Stimulated activated CD8-positive, alpha-beta memory T cell treated with anti-CD3 and anti-CD28 coated beads, Interleukin-15, amount 100 ng/mL, for 1 hour (primary cell): ENCODE measurements around the gene GSS.

Experiments used
- DNase-seq: peaks from one replicate; pipeline ENCODE4 v3.0.0-alpha.2; 2020; ENCODE audit warnings: low read depth

The GSS gene

DNA sequence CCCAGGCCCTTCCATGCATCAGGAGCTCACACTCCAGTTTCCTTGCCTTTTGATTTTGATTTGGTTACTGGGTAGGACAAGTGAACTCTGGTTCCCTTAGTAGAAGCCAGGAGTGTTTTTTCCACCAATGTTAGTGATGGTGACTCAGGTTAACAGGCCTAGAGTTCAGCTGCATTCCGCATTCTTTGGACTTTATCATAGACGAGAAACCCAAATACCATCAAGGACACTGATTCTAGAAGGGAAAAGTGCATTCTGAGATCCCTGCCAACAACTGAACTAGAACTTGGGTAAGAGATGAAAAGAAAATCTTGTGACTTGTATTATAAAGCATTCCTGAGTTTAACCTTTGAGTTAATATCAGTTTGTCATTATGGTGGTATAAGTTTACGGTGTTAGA is 8.9 kb downstream of the GSS start:
- no peak for DNase-seq

DNA sequence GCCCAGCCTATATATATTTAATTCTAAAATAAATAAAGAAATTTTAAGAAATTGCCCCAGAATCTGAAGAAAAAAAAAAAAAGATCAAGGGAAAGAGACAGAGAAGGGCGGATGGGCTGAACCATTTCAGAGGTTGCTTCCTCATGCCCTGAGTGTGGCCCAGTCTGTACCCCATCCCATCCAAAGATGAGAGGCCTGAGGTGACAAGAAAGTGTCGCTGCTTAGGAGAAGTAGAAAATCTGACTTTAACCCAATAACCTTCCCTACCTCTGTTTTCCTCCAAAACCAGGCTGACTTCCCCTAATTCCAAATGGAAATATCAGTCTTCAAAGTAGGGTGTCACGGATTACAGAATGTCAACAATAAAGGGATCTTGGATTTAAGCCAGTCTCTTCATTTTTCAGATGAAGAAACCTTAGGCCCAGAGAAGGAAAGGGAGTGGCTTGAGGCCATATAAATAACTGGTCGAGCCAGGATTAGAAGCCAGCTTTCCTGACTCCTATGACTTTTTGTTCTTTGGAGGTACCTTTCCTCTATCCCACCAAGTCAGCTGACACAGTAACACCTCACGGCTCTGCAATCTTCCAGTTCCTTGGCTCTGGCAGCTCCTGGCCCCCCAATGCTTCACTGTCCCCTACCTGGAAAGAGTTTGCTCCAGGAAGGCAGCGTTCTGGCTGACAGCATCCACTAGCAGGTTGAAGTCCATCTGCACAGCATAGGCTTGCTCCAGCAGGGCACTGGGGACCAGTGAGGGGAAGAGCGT is 10.1 kb downstream of the GSS start:
- no peak for DNase-seq

DNA sequence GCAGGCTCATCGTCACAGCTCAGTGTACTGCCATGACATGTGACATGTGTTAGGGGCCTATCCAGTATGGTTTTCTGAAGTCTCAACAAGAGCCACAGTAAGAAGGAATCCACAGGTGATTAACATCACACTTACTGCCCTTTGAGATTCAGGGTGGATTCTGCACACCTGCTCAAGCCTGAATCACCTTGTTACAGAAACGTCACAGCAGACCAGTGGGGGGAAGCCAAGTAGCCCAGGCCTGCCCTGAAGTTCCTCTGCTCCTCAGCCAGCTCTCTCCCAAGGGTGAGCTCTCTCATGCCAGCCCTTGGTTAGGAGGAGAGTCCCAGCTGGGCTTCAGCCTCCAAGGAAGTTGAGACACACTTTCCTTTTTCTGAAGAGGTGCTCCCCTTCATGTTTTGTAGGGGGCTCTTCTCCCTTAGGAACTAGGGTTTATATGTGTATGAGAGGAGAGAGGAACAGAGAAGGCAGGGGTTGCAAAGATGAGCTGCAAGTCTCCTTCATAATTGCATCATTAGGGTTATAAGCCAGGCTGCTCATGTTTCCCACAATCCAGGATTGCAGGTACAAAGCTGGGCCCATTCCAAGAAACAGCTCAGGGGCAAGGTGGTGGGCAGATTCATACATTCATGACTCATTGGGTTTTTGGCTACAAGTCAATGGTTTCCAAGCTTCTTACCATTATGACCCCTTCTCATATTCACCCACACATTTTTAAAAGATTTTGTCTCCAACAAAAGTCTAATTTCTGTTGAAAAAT is 11.6 kb downstream of the GSS start:
- no peak for DNase-seq

GRCh38 chr20:34942301-34942700 is 13.3 kb downstream of the GSS start:
- no peak for DNase-seq

GRCh38 chr20:34941226-34941625 is 14.4 kb downstream of the GSS start:
- no peak for DNase-seq

DNA sequence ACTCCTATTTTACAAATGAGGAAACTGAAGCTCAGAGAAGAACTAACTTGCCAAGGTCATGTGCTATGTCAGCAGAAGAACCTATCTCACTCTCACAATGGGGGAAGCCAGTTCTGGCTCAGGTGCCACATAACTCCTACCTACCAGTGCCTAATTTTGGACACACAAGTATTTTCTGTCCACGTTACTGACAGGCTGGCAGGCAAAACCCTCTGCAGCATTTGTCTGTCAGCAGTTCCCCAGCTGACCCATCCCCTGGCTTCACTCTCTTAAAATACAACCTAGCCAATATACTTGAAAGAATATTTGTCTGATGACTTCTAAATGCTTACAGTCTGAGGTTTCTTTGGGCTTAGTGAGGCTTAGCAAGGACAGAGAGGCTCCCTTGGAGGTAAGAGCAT is 15.5 kb downstream of the GSS start:
- no peak for DNase-seq

DNA sequence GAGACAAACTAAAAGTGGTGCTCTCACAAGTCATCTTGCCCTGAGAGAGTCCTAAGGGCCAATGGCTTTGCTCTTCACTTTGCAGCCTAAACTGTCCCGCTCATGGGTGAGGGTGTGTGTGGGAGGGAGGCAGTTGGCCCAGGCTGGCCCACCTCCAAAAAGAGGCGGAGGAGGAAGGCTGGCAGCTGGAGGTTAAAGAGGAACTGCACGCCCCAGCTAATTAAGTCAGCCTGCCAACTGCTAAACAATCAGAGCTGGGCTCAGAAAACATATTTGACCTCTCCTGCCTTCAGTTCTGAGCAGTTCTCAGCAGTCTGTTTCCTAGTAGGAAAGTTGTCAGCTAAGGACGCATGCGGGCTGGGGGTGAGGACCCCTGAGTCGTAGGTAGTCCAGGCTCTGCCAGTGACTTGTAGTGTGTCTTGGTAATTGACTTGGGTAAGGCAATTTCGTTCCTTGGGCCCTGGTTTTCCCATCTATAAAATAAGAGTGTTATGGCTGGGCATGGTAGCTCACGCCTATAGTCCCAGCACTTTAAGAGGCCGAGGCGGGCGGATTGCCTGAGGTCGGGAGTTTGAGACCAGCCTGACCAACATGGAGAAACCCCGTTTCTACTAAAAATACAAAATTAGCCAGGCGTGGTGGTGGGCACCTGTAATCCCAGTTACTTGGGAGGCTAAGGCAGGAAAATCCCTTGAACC is 17.0 kb downstream of the GSS start:
- DNase-seq: no peak

DNA sequence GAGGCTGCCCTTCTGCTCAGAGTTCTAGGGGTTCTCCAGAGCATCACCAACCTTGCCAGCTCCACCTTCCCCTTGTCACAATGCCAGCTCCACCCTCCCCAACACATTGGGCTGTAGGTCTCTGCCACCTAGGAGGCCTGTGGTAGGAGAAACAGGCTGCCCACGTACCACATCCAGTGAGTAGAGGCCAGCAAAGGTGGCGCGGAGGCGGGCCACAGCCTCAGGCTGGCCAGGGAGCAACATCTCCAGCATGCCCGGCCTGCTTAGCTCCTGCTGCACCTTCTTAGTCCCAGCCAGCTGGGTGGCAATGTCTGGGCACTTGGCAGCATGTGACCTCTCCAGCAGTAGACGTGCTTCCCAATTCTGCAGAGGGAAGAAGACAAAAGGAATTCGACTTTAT is 23.8 kb downstream of the GSS start:
- no peak for DNase-seq

- no peak for DNase-seq
Observed at GRCh38 chr20:34928411-34928810, 27.2 kb downstream of the GSS start.

DNA sequence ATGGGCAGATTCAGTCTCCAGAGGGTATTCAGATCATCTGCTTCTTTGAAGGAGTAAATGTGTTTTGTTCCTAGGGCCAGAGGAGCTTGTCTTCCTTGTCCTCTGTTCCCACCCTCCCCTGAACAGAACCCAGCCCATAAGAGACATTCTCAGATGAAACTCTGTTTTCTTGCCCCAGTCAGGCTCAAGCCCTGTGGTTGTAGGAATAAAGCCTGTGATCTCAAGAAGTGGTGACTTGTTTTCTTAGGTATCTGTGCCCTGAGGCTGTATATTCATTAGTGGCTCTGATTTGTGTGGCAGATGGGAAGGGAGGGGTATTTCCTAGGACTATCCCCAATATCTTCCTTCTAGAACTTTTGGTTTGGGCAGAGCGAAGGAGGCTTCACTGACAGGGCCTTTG is 27.9 kb downstream of the GSS start:
- no peak for DNase-seq

GRCh38 chr20:34926581-34926980 is 29.0 kb downstream of the GSS start:
- no peak for DNase-seq

DNA sequence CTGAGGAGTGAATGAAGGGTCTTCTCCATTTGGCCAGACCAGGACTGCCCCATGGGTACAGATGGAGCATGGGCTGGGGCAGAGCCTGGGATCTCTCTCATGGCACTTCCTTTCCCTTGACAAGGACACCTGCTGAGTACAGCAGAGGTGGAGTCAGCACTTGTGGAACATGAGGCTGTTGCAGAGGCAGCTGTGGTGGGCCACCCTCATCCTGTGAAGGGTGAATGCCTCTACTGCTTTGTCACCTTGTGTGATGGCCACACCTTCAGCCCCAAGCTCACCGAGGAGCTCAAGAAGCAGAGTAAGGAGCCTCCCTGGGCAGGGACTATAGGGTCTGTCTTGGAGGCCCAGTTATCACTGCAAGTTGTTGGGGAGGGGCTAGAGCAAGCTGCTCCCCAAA is 29.6 kb downstream of the GSS start:
- no peak for DNase-seq

DNA sequence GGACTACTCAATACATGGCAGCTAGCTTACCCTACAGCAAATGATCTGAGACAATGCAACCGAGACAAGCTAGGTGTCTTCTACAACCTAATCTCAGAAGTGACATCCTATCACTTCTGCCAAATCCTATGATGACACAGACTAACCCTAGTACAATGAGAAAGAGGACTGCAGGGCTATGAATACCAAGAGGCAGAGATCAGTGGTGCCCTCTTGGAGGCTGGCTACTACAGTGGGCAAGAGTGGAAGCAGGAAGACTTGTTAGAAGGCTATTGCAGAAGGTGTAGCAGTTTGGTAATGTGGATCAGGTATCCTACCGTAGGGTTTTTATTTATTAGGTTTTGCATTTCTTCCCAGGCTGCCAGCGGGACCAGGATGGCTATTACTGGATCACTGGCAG is 30.3 kb downstream of the GSS start:
- DNase-seq: no peak

- DNase-seq: no peak
Observed at GRCh38 chr20:34923414-34923813, 32.2 kb downstream of the GSS start.

GRCh38 chr20:34922654-34923381 is 32.8 kb downstream of the GSS start:
- no peak for DNase-seq

DNA sequence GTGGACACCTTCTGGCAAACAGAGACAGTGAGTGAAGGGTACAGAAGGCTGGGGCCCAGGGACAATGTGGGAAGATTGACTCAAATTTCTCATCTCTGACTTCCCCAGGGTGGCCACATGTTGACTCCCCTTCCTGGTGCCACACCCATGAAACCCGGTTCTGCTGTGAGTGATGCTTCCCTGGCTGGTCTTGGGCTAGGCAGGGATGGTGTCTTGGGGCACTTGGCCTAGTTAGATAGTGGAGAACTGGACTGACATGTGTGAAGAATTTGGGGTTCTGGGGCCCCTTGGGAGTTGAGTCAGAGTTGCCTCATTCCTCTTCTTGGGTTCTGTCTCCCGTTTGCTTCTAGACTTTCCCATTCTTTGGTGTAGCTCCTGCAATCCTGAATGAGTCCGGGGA is 34.2 kb downstream of the GSS start:
- DNase-seq: no peak

DNA sequence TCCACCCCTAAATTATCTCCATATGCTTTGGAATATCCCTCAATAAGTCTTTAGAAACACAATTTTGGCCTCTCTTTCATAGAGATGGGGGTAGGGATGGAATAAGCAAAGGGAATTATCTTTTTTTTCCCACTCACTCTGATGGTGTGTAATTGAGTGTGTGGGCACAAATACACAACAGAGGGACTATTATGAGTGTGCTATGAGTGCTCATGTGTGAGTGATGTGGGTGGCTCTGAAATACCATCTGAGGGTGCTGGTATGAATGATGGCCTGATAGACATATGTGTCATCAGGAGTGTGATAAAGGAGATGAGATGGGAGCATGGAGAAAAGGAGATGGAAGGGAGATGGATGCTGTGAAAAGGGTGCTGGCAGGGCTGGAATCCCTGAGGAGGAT is 35.6 kb downstream of the GSS start:
- DNase-seq: no peak

DNA sequence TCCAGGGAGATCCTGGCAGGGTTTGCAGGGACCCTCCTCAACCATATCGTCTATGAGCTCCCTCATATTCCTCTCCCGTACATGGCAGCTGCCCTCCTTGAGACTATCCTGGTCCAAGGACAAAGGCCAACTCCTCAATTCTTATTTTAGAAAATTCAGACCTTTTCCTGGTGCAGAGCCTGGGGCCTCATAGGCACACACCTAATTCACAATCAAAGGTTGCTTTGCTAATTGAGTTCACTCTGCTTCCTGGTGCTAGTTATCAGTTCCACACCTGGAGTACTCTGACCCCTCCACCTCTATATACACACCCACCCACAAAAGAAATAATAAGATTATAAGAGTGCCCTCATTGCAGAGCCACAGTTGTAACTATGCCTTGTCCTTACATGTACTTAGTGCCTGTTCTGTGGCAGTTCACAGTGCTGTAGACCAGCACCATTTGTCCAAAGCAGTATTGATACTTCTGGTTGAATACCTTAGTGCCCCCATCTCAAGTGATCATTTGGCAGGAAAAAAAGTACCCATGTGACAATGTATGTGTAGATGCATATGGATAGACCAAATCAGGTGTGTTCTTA is 38.7 kb downstream of the GSS start:
- no peak for DNase-seq

GRCh38 chr20:34915749-34916455 is 39.7 kb downstream of the GSS start:
- no peak for DNase-seq

DNA sequence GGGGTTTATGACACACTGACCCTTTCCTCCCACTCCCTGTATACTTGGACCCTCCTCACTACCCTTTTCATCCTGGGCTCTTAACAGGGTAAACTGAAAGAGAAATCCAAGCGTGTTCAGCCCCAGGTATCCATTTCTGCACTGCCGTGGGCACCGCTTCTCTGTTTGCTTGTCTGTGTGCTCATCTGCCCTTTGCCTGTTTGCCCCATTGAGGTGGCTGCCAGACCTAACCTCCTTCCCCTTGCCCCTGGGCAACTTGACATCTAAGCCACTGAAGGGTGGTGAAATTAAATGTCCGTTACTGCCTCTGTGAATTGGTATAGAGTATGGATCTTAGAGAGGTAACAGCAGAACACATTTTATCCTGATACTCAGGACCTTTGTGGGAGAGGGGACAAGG is 40.5 kb downstream of the GSS start:
- DNase-seq: no peak
